ENCODE measurements around the gene BCR.

Gene BCR

GRCh38 chr22:23245799-23246136 lies 65.5 kb downstream of the BCR start:
- no peak for DNase-seq (ENCODE audit: low read depth)

- DNase-seq (ENCODE audit: low read depth): no peak
These were observed 66.9 kb downstream of the BCR start for GRCh38 chr22:23246982-23247766.

GRCh38 chr22:23248583-23248982 lies 68.3 kb downstream of the BCR start:
- no peak for DNase-seq (ENCODE audit: low read depth)

GRCh38 chr22:23250056-23250784 lies 69.9 kb downstream of the BCR start:
- no peak for DNase-seq (ENCODE audit: low read depth)

- no peak for DNase-seq (ENCODE audit: low read depth)
These were observed 70.6 kb downstream of the BCR start for GRCh38 chr22:23250785-23251363.

- DNase-seq (ENCODE audit: low read depth): no peak
These were observed 71.3 kb downstream of the BCR start for GRCh38 chr22:23251445-23252093.

GRCh38 chr22:23253475-23254055 lies 73.3 kb downstream of the BCR start:
- no peak for DNase-seq (ENCODE audit: low read depth)

- no peak for DNase-seq (ENCODE audit: low read depth)
These were observed 75.3 kb downstream of the BCR start for GRCh38 chr22:23255506-23256170.

GRCh38 chr22:23256171-23256932 lies 76.0 kb downstream of the BCR start:
- no peak for DNase-seq (ENCODE audit: low read depth)

GRCh38 chr22:23256986-23257888 lies 76.9 kb downstream of the BCR start:
- no peak for DNase-seq (ENCODE audit: low read depth)

GRCh38 chr22:23257889-23258825 lies 77.8 kb downstream of the BCR start:
- DNase-seq (ENCODE audit: low read depth): no peak

GRCh38 chr22:23258826-23259170 lies 78.5 kb downstream of the BCR start:
- DNase-seq (ENCODE audit: low read depth): no peak

- no peak for DNase-seq (ENCODE audit: low read depth)
These were observed 79.8 kb downstream of the BCR start for GRCh38 chr22:23259916-23260644.

- no peak for DNase-seq (ENCODE audit: low read depth)
These were observed 80.6 kb downstream of the BCR start for GRCh38 chr22:23260645-23261581.

- DNase-seq (ENCODE audit: low read depth): no peak
These were observed 81.7 kb downstream of the BCR start for GRCh38 chr22:23261900-23262450.

GRCh38 chr22:23262518-23263332 lies 82.4 kb downstream of the BCR start:
- no peak for DNase-seq (ENCODE audit: low read depth)

Measured in stimulated activated CD8-positive, alpha-beta memory T cell treated with anti-CD3 and anti-CD28 coated beads, Interleukin-4, amount 100 ng/mL, for 24 hours (primary cell).